HG02798 (cell line): Measurements from ENCODE around the gene ABR.

Experiments
- ATAC-seq: cut with Tn5 transposase; IDR thresholded peaks from one replicate; pipeline ENCODE4 v1.9.1; 2021; ENCODE audit warnings: mild to moderate bottlenecking; ENCODE audit not compliant: unreplicated experiment, poor library complexity

Gene ABR

GRCh38 chr17:1179112-1179817, 516 bp downstream of the ABR start:
- ATAC-seq = no peak

DNA sequence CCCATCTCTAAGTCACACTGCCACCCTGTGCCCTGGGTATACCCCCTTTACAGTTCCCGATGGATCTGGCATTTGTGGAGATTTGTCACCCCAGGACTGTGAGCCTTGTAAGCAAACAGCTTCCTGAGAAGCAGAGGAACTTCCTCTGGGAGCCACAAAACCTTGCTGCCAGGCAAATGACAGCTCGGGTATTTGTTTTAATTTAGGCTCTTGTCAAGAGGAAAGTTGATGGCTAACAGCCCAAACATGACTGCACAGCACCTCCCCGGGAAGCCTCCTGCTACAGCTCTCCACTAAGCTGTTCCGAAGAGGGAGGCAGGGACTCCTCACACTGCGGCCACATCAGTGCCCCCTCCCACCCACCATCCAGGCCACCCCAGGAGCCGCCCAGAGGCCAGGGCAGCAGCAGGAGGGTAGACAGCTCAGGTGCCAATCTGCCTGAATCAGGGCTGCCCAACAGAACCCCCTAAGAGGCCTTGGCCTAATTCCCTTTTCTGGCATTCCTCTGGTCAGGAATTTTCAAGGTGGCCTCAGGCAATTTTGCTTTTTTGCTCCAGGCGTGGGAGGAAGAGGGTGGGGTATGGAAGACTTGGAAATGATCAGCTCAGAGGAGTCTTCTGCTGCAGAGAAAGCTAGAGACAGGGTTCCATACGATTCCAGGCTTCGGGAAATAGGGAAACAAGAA, 2.6 kb downstream of the ABR start:
- ATAC-seq = no peak

DNA sequence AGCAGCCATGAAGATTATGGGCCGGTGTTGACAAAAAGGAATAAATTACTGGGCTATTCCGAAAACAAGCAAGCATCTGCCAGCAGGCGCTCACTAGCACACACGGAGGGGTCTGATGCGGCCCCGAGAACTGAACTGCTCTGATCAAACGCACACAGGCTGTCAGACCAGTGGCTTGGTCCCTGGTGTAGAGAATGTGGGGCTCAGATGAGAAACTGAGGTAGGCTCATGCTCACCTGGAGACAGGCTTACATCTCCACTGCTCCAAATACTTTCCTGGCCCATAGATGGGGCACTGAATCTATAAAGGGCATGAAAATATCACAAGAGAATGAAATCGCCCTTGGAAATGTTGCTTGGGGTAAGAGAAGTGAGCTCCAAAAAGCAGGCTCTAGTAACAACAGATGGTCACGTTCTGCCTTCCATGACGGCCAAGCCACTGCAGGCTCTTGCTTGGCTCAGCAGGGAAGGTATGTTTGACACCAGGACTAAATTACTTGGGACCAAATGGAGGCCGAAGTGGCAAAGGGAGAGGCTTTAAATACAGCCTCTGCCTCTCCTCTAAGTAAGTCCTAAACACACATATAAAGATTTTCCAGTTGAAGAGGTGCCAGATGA, 5.4 kb downstream of the ABR start:
- no peak for ATAC-seq

- no peak for ATAC-seq
Observed at GRCh38 chr17:1173432-1174262, 6.1 kb downstream of the ABR start.

DNA sequence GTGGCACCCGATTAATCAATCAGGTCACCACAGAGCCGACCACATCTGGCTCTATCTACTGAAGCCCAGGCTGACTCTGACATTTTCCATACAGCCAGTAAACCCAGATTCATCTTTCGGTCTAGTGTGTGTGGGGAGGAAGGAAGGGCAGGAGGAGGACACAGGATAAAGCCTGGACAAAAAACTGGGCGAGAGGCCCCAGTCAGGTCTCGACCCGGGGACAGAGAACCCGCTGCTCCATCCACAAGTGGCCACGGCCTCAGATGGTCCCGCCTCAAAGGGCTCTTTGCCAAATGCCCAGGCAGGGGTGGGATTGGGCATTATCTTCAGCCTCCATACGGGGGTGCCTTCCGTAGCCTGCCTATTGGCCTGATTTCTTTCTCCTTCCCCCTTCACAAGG, 7.8 kb downstream of the ABR start:
- ATAC-seq = no peak

GRCh38 chr17:1170739-1171138, 9.0 kb downstream of the ABR start:
- no peak for ATAC-seq

DNA sequence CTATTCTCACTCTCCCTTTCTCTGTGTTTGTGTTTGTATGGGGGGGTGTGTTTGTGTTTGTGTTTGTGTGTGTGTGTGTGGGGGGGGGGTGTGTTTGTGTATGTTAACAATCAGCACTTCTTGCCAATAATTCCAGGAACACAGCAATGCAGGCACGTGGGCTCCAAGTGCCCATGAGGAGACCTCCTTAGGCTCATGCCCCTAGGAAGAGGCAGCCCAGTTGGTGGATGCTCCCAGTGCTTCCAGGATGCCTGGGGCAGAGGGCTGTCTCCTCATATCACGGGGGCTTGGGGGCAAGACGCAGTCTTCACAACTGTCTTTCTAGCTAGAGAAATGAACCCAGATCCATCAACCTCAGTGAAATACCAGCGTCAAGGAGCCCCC, 9.9 kb downstream of the ABR start:
- ATAC-seq = no peak

DNA sequence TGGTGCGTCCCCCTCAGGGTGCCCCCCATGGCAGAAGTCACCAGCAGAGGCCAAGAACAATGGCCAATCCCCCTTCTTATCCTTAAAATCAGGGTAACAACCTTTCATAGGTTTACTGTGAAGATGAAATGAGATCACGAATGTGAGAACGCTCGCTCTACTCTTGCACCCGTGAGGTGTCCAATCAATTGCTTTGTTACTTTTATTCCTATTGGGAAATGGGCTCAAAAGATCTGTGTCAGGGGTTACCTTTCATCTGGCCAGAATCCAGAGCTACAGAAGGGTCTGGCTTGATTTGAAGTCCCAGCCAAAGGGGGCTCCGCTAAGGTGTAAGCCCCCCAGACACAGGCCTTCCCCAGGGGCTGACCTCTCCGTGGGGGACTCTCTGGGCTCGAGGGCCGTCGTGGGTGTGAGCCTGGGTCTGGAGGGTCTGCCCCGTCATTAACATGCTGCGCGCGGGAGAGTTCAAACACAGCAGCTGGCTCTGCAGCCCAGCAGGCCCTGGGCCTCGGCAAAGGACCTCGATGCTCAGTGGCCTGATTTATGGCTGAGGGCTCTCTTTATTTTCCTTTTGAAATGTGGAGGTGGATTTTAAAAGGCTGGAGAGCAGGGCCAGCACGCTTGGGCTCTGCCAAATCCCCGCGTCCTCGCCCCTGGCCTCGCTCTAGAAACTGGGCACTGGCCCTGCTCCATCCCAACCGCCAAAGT, 10.4 kb downstream of the ABR start:
- ATAC-seq = no peak

- no peak for ATAC-seq
Observed at GRCh38 chr17:1168533-1169220, 11.1 kb downstream of the ABR start.

GRCh38 chr17:1166276-1166675, 13.5 kb downstream of the ABR start:
- ATAC-seq = no peak

DNA sequence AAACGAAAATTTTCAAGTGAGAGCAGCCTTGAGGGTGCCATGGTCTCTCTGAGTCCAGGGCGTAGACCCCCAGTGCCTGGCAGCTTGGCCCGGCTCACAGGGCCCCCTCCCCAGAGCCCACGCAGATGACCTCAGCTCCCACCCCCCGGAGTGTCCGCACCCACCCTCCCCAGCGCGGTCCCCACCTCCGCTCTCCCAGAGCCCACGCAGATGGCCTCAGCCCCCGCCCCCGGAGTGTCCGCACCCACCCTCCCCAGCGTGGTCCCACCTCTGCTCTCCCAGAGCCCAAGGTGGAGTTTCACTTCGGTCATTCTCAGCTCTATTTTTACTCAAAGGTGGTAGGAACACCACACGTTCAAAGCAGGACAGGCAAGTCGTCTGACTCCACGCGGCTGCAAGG, 13.9 kb downstream of the ABR start:
- ATAC-seq = no peak

GRCh38 chr17:1164935-1165556, 14.7 kb downstream of the ABR start:
- no peak for ATAC-seq

- no peak for ATAC-seq
Observed at GRCh38 chr17:1162116-1162855, 17.5 kb downstream of the ABR start.

GRCh38 chr17:1160591-1161390, 19.0 kb downstream of the ABR start:
- no peak for ATAC-seq

DNA sequence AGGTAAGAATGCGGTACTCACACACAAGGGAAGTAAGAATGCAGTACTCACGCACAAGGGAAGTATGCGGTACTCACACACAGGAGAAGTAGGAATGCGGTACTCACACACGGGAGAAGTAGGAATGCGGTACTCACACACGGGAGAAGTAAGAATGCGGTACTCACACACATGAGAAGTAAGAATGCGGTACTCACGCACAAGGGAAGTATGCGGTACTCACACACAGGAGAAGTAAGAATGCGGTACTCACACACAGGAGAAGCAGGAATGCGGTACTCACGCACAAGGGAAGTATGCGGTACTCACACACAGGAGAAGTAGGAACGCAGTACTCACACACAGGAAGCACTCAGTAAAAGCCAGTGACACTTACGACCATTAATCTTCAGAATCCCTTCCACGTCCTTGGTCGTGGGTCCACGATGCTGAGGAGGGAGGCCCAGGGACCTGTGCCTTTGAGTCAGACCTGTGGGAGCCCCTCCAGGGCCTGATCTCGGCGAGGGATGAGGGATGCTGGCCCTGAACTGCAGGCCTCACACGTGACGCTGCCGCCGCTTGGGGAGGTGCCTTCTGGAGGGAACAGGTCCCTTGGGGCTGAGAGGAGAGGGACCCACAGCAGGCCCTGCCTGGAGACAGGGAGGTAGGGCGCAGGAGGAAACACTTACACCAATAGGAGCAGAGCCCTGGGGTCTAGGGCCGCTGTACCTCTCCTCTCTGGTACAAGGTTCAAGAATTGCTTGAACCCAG, 20.2 kb downstream of the ABR start:
- no peak for ATAC-seq

GRCh38 chr17:1158879-1159278, 20.9 kb downstream of the ABR start:
- no peak for ATAC-seq

- no peak for ATAC-seq
Observed at GRCh38 chr17:1156864-1157263, 22.9 kb downstream of the ABR start.
